ENCODE data around the gene CYB5D1.

The CYB5D1 gene

GRCh38 chr17:7833795-7834541 is 23.8 kb upstream of the CYB5D1 start, which contains the start of gene KDM6B:
TSS of gene KDM6B (plus strand) at chr17:7834217. CDS start at chr17:7845555, 11,338 bp downstream.
- DNase-seq (ENCODE audit: low read depth in 3 of 3, low spot score in 1 of 3) = peak in 2 of 3 donors; percentile 37 to 69

GRCh38 chr17:7834542-7834956 is 23.3 kb upstream of the CYB5D1 start:
- DNase-seq (ENCODE audit: low read depth in 3 of 3, low spot score in 1 of 3) = peak in 1 of 3 donors; percentile 34

- peak; percentile 76 to 78 (median 78) for DNase-seq (ENCODE audit: low read depth in 3 of 3, low spot score in 1 of 3)
Measured at GRCh38 chr17:7834957-7835813, 22.6 kb upstream of the CYB5D1 start.

GRCh38 chr17:7835814-7836595 is 21.8 kb upstream of the CYB5D1 start:
- DNase-seq (ENCODE audit: low read depth in 3 of 3, low spot score in 1 of 3) = peak in 1 of 3 donors; percentile 21

- DNase-seq (ENCODE audit: low read depth in 3 of 3, low spot score in 1 of 3) = peak in 1 of 3 donors; percentile 52
Measured at GRCh38 chr17:7836596-7837407, 21.0 kb upstream of the CYB5D1 start.

- no peak for DNase-seq (ENCODE audit: low read depth in 3 of 3, low spot score in 1 of 3)
Measured at GRCh38 chr17:7837408-7838088, 20.3 kb upstream of the CYB5D1 start.

- DNase-seq (ENCODE audit: low read depth in 3 of 3, low spot score in 1 of 3) = no peak
Measured at GRCh38 chr17:7838090-7839075, 19.4 kb upstream of the CYB5D1 start.

GRCh38 chr17:7839190-7839875 is 18.5 kb upstream of the CYB5D1 start:
- DNase-seq (ENCODE audit: low read depth in 3 of 3, low spot score in 1 of 3) = no peak

GRCh38 chr17:7839876-7840261 is 17.9 kb upstream of the CYB5D1 start:
- DNase-seq (ENCODE audit: low read depth in 3 of 3, low spot score in 1 of 3) = no peak

- DNase-seq (ENCODE audit: low read depth in 3 of 3, low spot score in 1 of 3) = no peak
Measured at GRCh38 chr17:7840441-7840840, 17.4 kb upstream of the CYB5D1 start.

GRCh38 chr17:7840875-7841274 is 16.9 kb upstream of the CYB5D1 start:
- DNase-seq (ENCODE audit: low read depth in 3 of 3, low spot score in 1 of 3) = no peak

- peak; percentile 94 to 95 (median 95) for DNase-seq (ENCODE audit: low read depth in 3 of 3, low spot score in 1 of 3)
Measured at GRCh38 chr17:7841396-7841914, 16.3 kb upstream of the CYB5D1 start.

- DNase-seq (ENCODE audit: low read depth in 3 of 3, low spot score in 1 of 3) = peak in 2 of 3 donors; percentile 74 to 76
Measured at GRCh38 chr17:7841915-7842379, 15.9 kb upstream of the CYB5D1 start.

- peak; percentile 93 to 96 (median 95) for DNase-seq (ENCODE audit: low read depth in 3 of 3, low spot score in 1 of 3)
Measured at GRCh38 chr17:7842380-7843256, 15.2 kb upstream of the CYB5D1 start.

- no peak for DNase-seq (ENCODE audit: low read depth in 3 of 3, low spot score in 1 of 3)
Measured at GRCh38 chr17:7843257-7843535, 14.6 kb upstream of the CYB5D1 start.

- DNase-seq (ENCODE audit: low read depth in 3 of 3, low spot score in 1 of 3) = peak; percentile 87 to 89 (median 88)
Measured at GRCh38 chr17:7843536-7844291, 14.1 kb upstream of the CYB5D1 start.
